GM18511 (cell line): ENCODE results near the gene MIA3.
A peak's percentile ranks its signal among the peaks of the same experiment; 100 is the strongest.

Experiments
- ATAC-seq: cut with Tn5 transposase; IDR thresholded peaks from one replicate; pipeline ENCODE4 v1.9.1; 2021; ENCODE audit warnings: mild to moderate bottlenecking, moderate library complexity; ENCODE audit not compliant: unreplicated experiment

MIA3 gene

GRCh38 chr1:222620566-222620965 is 2.7 kb downstream of the MIA3 start:
- ATAC-seq, result peak; percentile 58

GRCh38 chr1:222622765-222623164 is 4.9 kb downstream of the MIA3 start:
- no peak for ATAC-seq

DNA sequence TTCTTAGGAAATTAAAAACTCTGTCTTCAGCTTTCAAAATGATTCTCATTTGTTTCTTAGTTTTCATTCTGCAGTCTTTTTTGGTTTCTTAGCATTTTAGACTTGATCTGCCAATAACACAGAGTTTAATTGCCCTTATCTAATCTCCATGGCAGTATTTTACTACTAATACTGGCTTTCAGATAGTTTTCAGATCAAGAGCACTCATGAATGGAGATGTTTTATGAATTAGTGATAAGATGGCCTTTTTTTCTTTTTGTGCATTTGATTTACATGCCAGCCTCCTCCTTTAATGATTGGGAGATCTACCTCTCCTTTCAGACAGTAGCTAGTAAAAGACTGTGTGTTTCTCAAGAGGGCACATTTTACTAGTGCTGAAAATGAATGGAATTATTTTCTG is 5.6 kb downstream of the MIA3 start:
- no peak for ATAC-seq

GRCh38 chr1:222624214-222624613 is 6.3 kb downstream of the MIA3 start:
- ATAC-seq, result no peak

DNA sequence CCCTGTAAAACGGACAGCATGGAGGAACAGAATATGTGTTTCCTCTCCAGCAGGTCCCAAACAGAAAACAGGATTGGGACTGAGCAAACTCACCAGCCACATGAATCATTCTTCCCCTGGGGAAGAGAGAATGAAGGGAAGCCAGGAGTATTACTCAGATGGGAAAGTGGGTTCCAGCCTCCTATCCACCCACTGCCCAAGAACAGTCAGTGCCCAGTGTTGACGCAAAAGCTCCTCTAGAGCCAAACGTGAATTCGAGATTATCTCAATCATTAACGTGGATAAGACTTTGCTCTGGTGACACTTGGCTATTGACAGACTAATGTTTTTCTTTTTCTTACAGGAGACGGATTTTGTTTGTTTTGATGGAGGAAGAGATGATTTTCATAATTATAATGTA is 9.3 kb downstream of the MIA3 start:
- no peak for ATAC-seq

DNA sequence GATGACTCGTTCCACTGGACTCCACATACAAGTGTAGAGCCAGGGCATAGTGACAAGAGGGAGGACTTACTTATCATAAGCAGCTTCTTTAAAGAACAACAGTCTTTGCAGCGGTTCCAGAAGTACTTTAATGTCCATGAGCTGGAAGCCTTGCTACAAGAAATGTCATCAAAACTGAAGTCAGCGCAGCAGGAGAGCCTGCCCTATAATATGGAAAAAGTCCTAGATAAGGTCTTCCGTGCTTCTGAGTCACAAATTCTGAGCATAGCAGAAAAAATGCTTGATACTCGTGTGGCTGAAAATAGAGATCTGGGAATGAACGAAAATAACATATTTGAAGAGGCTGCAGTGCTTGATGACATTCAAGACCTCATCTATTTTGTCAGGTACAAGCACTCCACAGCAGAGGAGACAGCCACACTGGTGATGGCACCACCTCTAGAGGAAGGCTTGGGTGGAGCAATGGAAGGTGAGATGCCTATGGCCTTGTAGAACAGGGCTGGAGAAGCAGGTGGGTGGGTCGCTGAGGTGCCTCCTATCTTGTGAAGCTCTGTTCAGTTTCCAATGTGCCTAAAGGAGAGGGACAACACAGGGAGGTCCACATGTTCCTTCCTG is 12.1 kb downstream of the MIA3 start:
- no peak for ATAC-seq

DNA sequence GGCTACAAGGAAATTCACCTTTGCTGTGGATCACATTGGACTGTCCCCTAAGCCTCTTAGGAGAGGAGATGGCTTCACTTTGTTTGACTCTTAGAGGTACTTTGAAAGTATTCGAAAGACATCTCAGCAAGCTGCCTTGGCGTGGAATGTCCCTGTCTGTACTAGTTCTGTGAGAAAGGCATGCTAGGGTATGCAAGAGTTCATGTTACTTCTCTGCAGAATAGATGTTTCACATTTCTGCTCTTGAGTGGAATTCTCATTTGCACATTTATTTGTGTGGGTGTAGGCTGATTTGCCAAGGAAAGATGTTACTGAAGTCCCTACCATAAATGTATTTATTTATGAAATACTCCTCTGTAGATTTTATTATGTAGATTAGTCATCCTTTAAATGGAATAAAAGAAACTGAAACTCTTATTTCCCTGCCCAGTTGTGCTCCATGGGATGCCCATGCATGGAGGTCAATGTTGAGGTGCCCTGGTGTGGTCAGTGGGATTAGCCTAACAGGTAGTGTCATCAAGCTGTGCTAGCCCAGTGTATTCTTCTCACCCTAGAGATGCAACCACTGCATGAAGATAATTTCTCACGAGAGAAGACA is 13.8 kb downstream of the MIA3 start:
- no peak for ATAC-seq

DNA sequence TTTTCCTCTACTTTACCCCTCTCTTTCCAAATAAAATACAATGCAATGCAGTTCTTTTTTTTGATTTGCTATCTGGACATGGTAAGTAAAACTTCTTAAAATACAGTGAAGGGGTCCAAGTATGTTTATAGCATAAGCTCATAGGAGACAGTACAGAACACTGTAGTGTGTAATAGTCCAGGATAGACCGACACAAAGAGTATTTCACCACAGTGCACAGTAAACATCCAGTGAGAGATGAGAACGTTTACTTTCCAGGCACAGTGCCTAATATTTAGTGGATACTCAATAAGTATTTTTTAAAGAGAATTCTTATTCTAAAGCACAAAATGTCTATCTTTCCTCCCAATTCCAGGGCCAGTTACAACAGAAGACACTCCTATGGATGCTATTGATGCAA is 14.9 kb downstream of the MIA3 start:
- no peak for ATAC-seq

GRCh38 chr1:222634180-222635013 is 16.5 kb downstream of the MIA3 start:
- peak; percentile 95 for ATAC-seq

GRCh38 chr1:222641269-222641948 is 23.5 kb downstream of the MIA3 start:
- ATAC-seq, result no peak

DNA sequence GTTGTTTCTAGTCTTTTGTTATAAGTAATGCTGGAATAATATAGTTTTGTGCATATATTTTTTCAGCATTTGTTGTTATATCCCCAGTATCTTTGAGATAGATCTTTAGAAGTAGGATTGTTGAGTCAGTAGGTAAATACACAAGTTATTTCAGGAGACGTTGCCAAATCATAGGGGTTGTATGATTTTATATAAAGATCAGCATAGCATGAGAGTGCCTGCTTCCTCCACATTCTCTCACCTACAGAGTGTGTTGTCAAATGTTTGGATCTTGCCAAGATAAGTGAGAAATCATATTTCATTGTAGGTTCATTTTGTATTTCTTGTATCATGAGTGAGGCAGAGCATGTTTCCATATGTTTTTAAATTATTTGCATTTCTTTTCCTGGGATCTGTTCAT is 24.6 kb downstream of the MIA3 start:
- ATAC-seq, result no peak

- no peak for ATAC-seq
Measured at GRCh38 chr1:222643606-222643937, 25.7 kb downstream of the MIA3 start.

DNA sequence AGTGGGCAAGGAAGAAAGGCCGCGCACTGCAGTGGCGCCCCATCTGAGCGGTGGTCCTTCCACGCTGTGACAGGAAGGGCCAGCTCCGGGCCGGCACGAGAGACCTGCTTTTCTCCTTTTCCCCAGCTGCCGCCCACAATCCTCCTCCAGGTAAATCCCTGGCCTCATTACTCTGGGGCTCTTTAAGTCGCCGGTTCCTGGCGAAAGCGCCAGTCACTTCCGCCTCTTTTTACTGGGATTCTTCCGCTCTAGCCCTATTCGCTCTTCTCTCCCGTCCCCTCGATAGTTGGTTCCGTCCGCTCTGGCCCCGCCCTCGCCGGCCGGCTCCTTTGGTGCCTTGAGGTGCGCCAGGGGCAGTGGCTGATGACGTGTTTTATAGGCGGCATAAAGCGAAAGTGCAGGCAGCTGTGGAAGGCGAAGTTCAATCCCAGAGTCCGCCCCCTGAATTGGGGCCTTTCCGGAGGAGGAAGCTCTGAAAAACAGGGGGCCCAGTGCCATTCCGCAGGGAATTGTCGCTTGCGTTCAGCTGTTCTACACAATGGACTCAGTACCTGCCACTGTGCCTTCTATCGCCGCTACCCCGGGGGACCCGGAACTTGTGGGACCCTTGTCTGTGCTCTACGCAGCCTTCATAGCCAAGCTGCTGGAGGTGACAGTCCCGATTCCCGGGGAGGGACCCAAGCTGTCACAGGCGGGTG is 26.2 kb downstream of the MIA3 start:
- peak; percentile 98 for ATAC-seq

DNA sequence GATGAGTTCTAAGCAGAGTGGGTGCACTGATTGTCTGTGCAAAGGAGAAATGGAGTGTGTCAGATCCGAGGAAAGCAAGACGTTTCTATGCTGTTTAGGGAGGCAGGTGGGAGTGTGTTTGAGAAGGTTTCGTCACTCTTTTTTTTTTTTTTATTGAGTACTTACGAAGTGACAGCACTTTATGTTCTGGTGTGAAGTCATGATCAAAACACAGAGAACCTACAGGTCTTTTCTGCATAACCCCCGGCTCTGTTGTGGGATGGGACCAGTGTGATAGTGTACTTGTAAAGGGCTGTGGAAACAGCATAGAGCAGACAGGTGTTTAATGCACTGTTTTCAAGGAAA is 26.7 kb downstream of the MIA3 start:
- ATAC-seq, result no peak

GRCh38 chr1:222652676-222653075 is 34.8 kb downstream of the MIA3 start:
- no peak for ATAC-seq

DNA sequence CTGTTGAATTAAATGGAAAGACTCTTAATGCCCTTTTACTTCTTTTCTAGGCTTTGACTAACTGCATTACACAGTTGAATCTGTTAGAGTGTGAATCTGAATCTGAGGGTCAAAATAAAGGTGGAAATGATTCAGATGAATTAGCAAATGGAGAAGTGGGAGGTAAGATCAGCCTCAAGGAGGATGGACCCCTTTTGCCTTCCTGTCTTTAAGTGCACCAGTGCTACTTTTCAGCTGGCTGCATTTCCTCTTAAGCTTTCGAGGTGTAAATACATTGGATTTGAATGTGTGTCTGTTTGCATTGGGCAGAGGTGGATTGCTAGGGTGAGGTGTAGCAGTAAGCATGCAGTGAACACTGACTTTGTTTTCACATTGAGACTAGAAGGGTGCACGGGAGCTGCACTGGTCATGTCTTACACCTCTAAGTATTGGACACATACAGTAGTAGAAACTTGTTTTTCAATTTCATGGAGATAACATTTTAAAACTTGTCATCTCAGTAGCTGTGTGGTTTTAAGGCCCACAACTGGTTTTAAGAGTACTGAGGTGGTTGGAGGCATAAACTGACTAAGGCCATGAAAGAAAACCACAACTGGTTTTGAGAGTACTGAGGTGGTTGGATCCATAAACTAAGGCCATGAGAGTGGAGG is 35.4 kb downstream of the MIA3 start:
- peak; percentile 75 for ATAC-seq

- ATAC-seq, result peak; percentile 96
Measured at GRCh38 chr1:222654849-222655248, 37.0 kb downstream of the MIA3 start.

DNA sequence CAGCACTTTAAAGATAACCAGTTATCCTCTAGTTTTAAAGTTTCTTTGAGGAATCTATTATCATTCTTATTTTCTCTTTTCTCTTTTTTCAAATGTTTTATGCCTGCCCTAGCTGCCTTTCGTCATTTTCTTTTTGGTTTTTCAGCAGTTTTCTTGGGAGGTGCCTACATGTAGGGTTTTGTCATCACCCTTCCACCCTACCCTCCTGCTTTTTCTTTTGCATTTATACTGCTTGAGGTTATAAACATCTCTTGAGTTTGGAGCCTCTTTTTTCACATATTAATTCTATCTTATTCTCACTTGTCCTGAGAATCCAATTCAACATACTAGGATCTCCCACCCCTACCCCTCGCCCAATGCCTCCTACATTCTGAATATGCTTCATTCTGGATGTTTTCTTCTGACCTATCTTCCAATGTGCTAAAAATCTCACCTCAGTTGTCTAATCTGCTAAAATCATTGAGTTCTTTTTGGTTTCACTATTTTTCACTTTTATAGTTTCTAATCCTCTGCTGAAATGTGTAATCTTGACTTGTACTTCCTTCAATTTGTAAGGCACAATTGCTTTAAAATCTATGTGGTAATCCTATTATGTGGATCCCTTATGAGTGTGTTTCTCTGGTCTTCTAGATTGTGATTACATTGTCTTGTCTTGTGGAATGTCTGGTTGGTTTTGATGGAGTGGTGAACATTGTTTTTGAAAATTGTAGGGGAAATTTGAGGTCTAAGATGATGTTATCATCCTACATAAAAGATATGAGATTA is 38.7 kb downstream of the MIA3 start:
- no peak for ATAC-seq

DNA sequence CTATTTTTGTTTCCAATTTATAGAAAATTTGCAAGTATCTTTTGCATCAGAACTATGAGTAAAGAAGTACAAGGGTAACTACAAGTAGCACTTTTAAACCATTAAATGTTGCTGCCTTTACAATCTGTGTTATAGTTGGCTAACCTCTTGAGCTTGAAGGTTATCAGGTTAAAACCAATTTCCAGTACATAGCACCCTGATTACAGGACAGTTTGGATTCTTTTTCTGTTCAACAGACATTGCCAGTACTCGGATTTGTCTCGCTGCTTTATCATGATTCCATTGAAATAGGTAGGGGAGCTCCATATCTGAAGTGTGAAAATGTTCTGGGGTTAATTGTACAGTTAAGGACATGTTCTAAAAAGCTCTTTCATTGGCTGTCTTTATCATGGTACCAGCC is 40.0 kb downstream of the MIA3 start:
- ATAC-seq, result no peak

GRCh38 chr1:222663431-222663934 is 45.6 kb downstream of the MIA3 start:
- no peak for ATAC-seq
